ENCODE measurements around the gene MINDY4. TPM values are rescaled to one million over a fixed set of nuclear protein-coding genes. Genes with fewer than 3 reads are reported as not detected.

The MINDY4 gene
- total and polyA plus RNA-seq, 2 donors (not counting 1 experiment from before 2014, with no cell fraction given), result 0.12 to 1.1 TPM

DNA sequence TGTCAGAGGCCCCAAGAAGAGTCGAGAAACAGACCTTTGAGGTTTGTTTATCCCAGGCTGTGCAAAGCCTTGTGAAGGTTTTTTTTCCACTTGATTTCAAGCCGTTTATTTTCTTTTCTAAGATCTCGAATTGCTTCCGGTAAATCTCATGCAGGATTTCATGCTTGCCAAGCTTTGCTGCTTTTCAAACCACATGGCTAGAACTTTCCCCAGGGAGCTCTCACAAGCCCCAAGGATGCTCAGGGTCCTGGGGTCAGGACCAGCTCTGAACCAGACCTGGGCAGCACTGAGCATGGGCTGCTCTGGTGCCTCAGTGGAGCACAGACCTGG, 92.5 kb downstream of the MINDY4 start:
- intact Hi-C loops (cut with micrococcal nuclease), result no loop called here
- H2AFZ ChIP-seq (ENCODE audit: insufficient read depth, low read depth, low read length, poor library complexity, severe bottlenecking), result no peak overlapping the region
- no peaks in the 10 kb centered on the region for H3K4me1 Mint-ChIP-seq
- H3K9ac ChIP-seq (ENCODE audit: low read length), result no peak overlapping the region
- ChIA-PET CTCF (interaction anchor here (1.0 kb wide), 1 partner anchor 75 kb away, joined by 3 read pairs; no protein-coding TSS in a partner anchor), POLR2A (no interaction called here)
- no peaks in the 10 kb centered on the region for H4K20me1 ChIP-seq (ENCODE audit: control insufficient read depth, insufficient read depth, low read length, poor library complexity, severe bottlenecking)
- WGBS (ENCODE audit: insufficient coverage), result 95% methylated on average over 4 of the region's 4 CpGs
- no peaks in the 10 kb centered on the region for H3K9me3 Mint-ChIP-seq (ENCODE audit: insufficient read depth)
- H3K4me1 ChIP-seq (ENCODE audit: control insufficient read depth in 2 of 2, insufficient read depth in 2 of 2, low read length in 2 of 2), result no peaks in the 10 kb centered on the region
- no peaks in the 10 kb centered on the region for H3K27me3 Mint-ChIP-seq
- TF ChIP-seq, protein P1, sequence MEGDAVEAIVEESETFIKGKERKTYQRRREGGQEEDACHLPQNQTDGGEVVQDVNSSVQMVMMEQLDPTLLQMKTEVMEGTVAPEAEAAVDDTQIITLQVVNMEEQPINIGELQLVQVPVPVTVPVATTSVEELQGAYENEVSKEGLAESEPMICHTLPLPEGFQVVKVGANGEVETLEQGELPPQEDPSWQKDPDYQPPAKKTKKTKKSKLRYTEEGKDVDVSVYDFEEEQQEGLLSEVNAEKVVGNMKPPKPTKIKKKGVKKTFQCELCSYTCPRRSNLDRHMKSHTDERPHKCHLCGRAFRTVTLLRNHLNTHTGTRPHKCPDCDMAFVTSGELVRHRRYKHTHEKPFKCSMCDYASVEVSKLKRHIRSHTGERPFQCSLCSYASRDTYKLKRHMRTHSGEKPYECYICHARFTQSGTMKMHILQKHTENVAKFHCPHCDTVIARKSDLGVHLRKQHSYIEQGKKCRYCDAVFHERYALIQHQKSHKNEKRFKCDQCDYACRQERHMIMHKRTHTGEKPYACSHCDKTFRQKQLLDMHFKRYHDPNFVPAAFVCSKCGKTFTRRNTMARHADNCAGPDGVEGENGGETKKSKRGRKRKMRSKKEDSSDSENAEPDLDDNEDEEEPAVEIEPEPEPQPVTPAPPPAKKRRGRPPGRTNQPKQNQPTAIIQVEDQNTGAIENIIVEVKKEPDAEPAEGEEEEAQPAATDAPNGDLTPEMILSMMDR (IDR thresholded peaks at IDR 0.05), result no peak
- no peak for TF ChIP-seq EZH2 (IDR thresholded peaks at IDR 0.05; ENCODE audit: borderline replicate concordance, insufficient read depth, low read depth, low read length, poor library complexity, severe bottlenecking)
- no peak for ATAC-seq (ENCODE audit: low read depth)
- no peak overlapping the region for H3K4me2 ChIP-seq (replicated peaks; ENCODE audit: low read depth, low read length, poor library complexity, severe bottlenecking)
- H3K27me3 ChIP-seq (replicated peaks in 1 of 4; ENCODE audit: control extremely low read depth in 1 of 4, control insufficient read depth in 3 of 4, insufficient read depth in 4 of 4, low read length in 3 of 4), result no peaks in the 10 kb centered on the region
- no peak overlapping the region for H3K4me3 ChIP-seq (ENCODE audit: control extremely low read depth in 1 of 5, extremely low read depth in 1 of 5, insufficient read depth in 1 of 5, low read depth in 2 of 5, low read length in 4 of 5)
- no peaks in the 10 kb centered on the region for H3K9me3 ChIP-seq (ENCODE audit: control extremely low read depth in 1 of 3, control insufficient read depth in 2 of 3, insufficient read depth in 1 of 3, low read length in 2 of 3)
- H3K36me3 ChIP-seq (replicated peaks in 1 of 2; ENCODE audit: control extremely low read depth in 1 of 2, control insufficient read depth in 1 of 2, extremely low read depth in 1 of 2, insufficient read depth in 2 of 2, low read length in 1 of 2), result no peaks in the 10 kb centered on the region
- H3K79me2 ChIP-seq (ENCODE audit: control insufficient read depth, insufficient read depth, low read length), result no peaks in the 10 kb centered on the region
- H3K27ac ChIP-seq (ENCODE audit: low read length in 2 of 2), result no peak overlapping the region
- no peak for DNase-seq
- H3K4me3 Mint-ChIP-seq, result no peak overlapping the region
- no peak overlapping the region for H3K27ac Mint-ChIP-seq

DNA sequence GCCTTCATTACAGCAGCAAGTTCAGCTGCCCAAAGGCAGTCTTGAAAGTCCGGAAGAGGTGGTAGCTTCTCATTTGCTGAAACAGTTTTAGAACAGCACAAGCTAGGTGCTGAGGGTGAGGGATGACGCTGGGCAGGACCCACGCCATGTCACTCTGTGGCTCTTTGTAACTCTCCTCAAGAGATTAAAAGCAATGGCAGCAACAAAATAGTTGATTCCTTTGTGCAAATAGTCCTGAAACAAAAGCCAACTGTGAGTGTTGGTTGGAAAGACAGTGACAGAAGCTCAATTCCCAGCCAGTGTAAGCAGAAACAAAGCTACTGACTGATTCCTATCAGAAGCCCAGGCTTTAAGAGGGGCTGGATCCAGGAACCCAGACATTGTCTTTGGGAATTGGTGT, 92.9 kb downstream of the MINDY4 start:
- POLR2A ChIA-PET, result no interaction called here
- 93% methylated on average over 3 of the region's 3 CpGs for WGBS (ENCODE audit: insufficient coverage)

More for the DNA sequence above, 92.9 kb downstream of the MINDY4 start:
- Mint-ChIP-seq H3K27ac (no peak overlapping the region), H3K4me1 (no peaks in the 10 kb centered on the region), H3K27me3 (no peaks in the 10 kb centered on the region), H3K4me3 (no peak overlapping the region), H3K9me3 (ENCODE audit: insufficient read depth) (no peaks in the 10 kb centered on the region)
- no peak overlapping the region for H3K27ac ChIP-seq (ENCODE audit: low read length in 2 of 2)
- DNase-seq (no peak), ATAC-seq (ENCODE audit: low read depth) (no peak)
- no peak overlapping the region for H2AFZ ChIP-seq (ENCODE audit: insufficient read depth, low read depth, low read length, poor library complexity, severe bottlenecking)
- no peaks in the 10 kb centered on the region for H3K79me2 ChIP-seq (ENCODE audit: control insufficient read depth, insufficient read depth, low read length)
- H3K4me1 ChIP-seq (ENCODE audit: control insufficient read depth in 2 of 2, insufficient read depth in 2 of 2, low read length in 2 of 2), result no peaks in the 10 kb centered on the region
- no peaks in the 10 kb centered on the region for H3K27me3 ChIP-seq (replicated peaks in 1 of 4; ENCODE audit: control extremely low read depth in 1 of 4, control insufficient read depth in 3 of 4, insufficient read depth in 4 of 4, low read length in 3 of 4)
- H3K9ac ChIP-seq (ENCODE audit: low read length), result no peak overlapping the region
- TF ChIP-seq EZH2 (IDR thresholded peaks at IDR 0.05; ENCODE audit: borderline replicate concordance, insufficient read depth, low read depth, low read length, poor library complexity, severe bottlenecking), result no peak
- no peaks in the 10 kb centered on the region for H3K36me3 ChIP-seq (replicated peaks in 1 of 2; ENCODE audit: control extremely low read depth in 1 of 2, control insufficient read depth in 1 of 2, extremely low read depth in 1 of 2, insufficient read depth in 2 of 2, low read length in 1 of 2)
- intact Hi-C loops (cut with micrococcal nuclease), result no loop called here
- H3K4me3 ChIP-seq (ENCODE audit: control extremely low read depth in 1 of 5, extremely low read depth in 1 of 5, insufficient read depth in 1 of 5, low read depth in 2 of 5, low read length in 4 of 5), result no peak overlapping the region
- H3K9me3 ChIP-seq (ENCODE audit: control extremely low read depth in 1 of 3, control insufficient read depth in 2 of 3, insufficient read depth in 1 of 3, low read length in 2 of 3), result no peaks in the 10 kb centered on the region
- H4K20me1 ChIP-seq (ENCODE audit: control insufficient read depth, insufficient read depth, low read length, poor library complexity, severe bottlenecking), result no peaks in the 10 kb centered on the region
- no peak overlapping the region for H3K4me2 ChIP-seq (replicated peaks; ENCODE audit: low read depth, low read length, poor library complexity, severe bottlenecking)
- CTCF ChIA-PET, result no interaction called here
